A172 (cell line): ENCODE results near the gene CLCA1. TPM values are rescaled to one million over a fixed set of nuclear protein-coding genes. Genes with fewer than 3 reads are reported as not detected.
A peak's percentile ranks its signal among the peaks of the same experiment; 100 is the strongest.

Experiments
- DNase-seq: peaks from one replicate; pipeline ENCODE4 v3.0.0-alpha.2; 2015; ENCODE audit warnings: low spot score
- total RNA-seq: library from RNA; depleted of rRNA; stranded (reverse); fragments of >200 nt; shearing (Covaris generic); gene quantifications from 2 replicates; pipeline ENCODE4 v1.2.3, GENCODE V29; 2014

Gene CLCA1
- total RNA-seq, 1 experiment from 2014 or later = not detected

DNA sequence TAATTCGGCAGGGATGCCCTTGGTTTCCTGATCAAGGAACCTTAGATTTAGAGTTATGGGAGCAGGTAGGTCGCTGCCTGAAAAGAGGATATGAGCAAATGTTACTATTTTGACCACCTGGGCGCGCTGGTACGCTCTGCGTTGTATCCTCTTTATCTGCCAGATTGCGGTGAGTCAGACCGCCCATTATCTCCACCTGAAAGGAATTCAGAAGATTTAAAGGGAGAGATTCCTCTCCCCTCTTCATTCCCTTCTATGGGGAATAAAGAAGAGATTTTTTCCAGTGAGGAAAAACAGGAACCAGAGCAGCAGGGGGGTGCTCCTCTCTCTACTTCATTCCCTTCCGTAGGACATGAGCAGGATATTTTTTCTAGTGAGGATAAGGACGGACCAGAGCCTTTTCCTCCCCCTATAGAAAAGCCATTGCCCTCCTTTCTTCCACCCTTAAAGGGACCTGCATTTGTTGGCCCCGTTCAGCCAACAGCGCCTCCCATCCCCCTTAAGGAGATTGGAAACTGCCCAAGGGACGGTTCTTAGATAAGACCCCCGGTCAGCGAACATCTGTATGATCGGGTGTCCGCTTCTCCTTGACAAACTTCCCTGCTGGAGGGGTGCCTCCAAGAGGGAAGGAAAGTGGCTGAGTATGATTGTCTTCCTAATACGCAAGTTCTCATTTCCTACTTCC lies 34.1 kb downstream of the CLCA1 start:
- DNase-seq = peak; percentile 30

DNA sequence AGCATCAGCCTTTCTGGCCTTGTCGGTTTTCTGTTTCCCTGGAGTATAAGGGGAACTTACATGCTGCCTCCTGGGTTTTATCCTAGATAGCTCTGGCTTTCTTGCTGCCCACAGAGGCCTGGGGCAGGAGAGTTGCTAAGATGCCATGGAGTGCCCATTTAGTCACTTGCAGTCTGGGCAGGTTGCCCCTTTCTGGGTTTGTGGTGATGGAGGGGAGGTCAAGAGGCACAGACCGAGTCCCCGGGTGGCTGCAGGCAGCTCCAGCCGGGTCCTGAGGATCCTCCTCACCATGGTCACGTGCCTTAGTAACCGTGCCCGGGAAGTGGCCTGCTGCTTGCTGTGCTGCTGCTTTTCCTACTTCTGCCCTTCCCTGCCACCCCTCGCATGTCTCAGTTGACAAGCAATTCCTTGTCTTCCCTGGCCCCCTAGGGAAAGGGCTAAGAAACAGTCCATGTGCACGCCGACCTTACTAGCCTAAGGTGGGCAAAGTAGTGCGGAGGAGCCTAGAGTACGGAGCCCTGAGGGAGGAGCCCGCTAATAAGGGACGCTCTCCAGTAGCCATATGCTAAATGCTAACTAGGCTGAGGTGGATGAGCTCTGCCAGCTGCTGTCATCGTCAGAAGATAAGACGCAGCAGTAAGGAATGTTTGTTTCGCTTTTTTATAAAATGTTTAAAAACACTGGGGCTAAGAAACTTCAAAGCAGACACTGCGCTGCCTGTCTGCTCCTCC lies 34.8 kb downstream of the CLCA1 start:
- DNase-seq = no peak

DNA sequence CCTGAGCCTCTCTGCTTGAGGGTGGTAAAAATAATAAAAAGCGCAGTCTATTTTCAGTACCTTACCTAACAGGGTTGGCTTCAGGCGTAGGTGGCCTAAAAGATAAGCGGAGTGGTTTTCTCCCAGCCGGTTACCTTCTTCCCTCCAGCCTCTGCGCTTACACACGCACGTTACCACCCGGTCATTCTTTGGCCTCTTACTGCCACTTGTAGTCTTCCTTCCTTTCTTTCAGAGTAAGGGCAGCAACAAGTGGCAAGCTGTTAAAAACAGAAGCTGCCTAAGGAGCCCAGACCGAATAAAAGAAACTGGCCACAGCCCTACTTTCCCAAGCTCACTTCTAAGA lies 35.4 kb downstream of the CLCA1 start:
- DNase-seq = no peak

DNA sequence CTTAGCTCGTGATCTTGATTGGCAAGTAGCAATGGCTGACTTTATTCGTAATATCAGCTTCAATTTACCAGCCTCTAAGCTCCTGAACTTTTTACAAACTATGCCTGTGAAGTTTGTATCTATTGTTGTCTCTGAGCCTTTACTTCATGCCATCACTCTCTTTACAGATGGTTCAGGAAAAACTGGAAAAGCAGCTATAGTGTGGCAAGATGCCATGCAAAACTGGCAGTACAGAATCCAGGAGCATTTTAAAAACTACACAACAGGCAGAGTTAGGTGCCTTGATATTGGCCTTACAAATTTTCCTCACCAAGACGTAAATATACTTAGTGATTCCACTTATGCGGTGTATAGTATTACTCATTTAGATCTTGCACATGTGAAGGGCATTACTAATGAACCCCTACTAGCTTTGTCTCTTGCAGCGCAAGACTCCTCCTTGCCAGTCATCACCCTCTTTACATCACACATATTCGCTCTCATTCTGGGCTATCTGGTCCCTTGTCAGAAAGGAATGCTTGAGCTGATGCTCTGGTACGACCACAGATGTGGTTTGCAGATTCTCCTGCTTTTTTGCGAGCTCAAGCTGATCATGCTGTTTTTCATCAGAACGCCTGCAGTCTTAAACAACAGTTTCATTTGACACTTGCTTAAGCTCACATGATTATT lies 36.3 kb downstream of the CLCA1 start:
- DNase-seq = no peak

DNA sequence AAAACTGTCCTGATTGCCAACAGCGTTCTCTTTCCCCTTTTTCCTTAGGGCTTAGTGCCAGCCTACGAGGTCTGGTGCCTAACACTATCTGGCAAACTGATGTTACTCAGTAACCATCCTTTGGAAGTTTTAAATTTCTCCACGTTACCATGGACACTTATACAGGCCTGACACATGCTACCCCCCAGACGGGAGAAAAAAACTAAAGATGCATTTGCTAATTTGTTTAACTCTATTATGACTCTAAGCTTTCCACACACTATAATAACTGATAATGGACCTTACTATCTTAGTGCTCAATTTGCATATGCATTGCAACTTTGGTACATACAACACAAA lies 36.8 kb downstream of the CLCA1 start:
- DNase-seq = no peak

DNA sequence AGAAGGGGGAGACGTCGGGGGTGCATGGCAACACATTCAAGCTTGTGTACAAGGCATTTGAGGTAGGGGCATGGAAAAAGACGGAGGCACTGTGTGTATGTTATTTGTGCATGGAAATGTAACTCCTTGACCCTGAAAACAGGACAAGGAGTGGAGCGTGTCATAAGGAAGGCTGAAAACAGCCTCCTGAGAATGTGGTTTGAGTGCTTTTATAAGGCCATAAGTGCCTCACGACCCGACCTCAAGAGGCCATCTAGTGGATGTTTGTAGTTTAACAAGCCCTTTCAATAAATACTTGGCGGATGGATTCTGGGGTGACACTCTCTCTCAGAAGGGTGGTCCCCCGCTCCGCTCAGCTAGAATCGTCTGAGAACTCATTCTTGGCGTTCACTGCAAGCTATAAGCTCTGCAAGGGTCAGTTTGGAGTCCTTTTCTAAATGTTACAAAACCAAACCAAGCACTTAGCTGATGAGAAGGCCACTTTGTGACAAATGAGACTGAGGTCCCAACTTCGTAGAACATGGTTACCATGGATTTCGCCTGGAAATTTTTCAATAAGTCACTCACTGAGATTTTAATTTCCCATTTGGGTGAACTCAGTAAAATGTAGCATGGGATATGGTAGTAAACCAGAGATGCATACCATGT lies 39.3 kb downstream of the CLCA1 start:
- DNase-seq = no peak

DNA sequence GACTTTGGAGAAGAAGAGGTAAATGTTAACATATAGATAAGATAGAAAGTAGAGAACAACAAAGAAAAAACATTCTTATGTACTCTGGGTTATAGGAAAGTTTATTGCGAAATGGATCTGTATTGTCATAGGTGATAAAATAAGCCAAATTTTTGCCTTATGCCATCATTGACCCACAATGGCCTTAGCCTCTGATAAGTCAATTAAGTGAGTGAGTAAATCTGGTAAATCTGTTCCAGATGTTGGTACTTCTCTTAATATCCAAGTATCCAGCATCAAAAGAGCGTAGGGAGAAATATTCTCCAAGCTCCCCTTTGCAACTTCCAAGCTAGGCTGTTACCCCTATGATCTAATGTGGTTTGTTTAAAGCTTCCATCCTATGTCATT lies 39.8 kb downstream of the CLCA1 start:
- no peak for DNase-seq

DNA sequence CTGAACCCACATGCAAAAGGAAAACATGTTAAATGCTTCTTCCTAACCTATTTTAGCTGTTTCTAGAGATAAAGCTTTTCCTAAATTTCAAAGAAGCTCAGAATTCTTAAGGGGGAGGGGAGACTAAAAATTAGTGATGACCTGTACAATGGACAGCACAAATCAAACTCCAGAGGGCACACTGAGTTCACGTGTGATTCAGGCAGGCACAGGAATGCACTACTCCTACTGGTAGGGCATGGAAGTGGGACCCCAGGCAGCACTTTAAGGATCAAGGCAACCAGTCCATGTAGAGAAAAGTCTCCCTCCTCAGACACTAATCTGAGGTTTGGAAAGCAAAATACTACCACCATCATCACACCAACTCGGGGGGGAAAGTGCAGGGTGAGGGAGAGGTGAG lies 46.9 kb downstream of the CLCA1 start:
- no peak for DNase-seq

DNA sequence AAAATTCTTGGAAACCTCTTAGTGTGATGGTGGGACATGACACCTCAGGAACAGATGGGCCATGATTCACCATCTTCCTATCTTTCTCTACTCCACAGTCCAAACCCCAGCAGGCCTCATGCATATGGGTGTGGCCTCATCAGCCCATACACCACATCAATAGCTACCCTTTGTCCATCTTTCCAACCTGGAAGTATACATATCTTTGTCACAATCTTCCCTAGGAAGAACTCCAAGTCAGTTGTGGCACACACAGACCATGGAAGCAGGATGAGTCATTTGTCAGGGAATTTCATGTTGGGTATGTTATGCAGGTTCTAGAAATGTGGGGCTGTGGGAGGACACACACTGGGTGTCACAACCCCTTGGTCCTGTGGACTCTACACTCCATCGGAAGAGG lies 47.6 kb downstream of the CLCA1 start:
- DNase-seq = no peak

DNA sequence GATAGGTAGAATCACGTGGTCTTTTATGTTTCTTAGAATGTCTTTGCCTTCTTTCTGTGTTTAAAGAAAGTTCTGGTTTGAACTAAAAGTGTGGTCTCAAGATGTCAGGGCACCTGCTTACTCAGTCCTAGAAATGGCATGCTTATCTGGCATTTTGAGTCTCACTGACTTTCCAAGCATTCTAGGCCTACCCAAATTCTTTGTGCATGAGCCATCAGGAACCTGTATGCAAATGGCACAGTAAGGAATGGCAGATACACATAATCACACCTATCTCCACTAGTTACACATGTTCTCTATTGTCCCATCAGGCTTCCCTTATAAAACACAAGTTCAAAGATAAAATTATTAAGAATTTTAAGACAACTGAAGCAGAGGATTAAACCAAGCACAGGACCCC lies 48.6 kb downstream of the CLCA1 start:
- no peak for DNase-seq

DNA sequence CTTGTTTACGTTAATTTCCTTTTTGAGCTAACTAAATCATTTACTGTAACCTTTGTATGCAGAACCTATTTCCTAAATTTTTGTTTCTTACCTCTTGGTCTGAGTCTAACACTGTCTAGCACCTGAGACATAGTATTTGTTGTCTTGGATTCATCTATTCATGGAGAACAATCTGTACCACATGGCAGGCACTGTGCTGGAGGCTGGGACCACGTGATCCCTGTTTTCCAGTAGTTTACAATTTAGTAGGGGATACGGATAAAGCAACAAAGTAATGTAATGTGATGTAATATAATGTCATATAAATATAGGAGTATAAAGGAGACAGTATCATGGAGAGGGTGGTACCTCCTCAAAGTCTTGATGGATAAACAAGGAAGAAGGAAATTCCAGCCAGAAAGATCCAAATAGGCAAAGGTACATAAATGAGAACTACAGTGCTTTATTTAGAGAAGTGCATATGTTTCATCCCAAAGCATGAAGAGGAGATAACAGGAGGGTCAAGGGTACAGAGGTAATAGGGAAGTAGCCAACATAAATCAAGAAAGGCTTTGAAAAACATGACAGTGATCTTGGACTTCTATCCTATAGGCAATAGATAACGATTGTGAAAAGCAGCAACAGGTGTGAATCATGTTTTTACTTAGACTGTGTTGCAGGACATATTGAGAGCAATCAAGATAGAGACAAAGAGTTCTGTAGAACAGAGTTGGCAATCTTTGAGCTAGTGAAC lies 52.2 kb downstream of the CLCA1 start:
- DNase-seq = no peak

DNA sequence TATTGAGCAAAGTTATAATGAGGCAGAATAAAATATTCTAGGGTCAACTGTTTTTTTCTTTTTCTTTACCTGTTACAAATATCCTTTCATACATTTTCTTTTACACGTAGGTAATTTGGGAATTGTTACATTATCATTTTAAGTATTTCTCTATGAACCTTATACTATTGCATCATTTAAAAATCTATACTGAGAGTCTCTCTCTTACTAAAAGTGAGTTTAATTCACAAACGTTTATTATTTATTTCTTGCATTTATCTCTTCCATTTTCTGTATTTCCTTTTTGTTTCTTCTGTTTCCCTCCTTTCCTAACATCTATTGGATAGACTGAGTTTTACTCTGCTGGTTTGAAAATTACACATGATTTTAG lies 52.8 kb downstream of the CLCA1 start:
- no peak for DNase-seq

DNA sequence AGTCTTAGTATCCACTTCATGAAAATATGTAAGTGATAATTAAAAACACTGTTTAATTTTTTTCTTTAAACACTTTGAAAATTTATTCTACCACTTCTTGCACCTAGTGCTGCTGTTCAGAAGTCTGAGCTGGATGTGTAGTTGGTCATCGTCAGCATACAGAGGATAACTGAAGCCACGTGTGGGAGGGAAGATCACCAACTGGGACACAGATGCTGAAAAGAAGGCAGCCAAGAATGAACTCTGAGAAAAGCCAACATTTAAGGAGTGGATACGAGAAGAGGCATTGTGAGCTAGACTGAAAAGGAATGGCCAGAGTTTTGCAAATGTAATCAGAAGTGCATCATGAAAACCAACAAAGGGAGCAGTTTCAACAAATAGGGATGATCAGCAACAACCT lies 53.5 kb downstream of the CLCA1 start:
- no peak for DNase-seq

DNA sequence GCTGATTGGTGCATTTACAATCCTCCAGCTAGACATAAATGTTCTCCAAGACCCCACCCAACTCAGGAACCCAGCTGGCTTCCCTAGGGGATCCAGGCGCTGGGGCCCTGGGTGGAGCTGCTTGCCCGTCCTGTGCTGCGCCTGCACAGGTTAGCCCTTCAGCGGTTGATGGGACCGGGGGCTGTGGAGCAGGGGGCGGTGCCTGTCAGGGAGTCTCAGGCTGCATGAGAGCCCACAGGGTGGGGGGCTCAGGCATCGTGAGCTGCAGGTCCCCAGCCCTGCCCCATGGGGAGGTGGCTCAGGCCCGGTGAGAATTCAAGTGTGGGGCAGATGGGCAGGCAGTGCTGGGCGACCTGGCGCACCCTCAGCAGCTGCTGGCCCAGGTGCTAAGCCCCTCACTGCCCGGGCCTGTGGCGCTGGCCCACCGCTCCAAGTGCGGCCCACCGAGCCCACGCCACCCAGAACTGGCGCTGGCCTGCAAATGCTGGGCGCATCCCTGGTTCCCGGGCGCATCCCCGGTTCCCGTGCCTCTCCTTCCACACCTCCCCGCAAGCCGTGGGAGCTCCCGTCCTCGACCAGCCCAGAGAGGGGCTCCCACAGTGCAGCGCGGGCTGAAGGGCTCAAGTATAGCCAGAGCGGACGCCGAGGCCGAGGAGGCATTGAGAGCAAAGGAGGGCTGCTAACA lies 55.1 kb downstream of the CLCA1 start:
- DNase-seq = no peak

DNA sequence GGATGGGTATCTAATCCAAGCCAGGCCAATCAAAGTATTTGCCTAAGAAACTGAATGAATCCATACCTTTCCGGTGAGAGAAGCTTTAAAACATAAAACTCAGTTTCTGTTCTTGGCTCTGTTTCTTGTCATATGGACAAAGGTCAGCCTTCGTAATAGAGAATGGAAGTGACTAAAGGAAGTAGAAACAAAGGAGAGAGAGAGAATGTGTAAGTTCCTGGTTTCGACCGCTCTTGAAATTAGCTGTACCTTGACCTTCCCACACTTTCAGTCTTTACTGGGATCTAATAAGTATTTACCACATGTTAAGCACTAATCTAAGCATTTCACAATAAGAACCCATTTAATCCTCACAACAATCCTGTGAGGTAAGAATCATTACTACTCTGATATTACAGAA lies 58.6 kb downstream of the CLCA1 start:
- no peak for DNase-seq

DNA sequence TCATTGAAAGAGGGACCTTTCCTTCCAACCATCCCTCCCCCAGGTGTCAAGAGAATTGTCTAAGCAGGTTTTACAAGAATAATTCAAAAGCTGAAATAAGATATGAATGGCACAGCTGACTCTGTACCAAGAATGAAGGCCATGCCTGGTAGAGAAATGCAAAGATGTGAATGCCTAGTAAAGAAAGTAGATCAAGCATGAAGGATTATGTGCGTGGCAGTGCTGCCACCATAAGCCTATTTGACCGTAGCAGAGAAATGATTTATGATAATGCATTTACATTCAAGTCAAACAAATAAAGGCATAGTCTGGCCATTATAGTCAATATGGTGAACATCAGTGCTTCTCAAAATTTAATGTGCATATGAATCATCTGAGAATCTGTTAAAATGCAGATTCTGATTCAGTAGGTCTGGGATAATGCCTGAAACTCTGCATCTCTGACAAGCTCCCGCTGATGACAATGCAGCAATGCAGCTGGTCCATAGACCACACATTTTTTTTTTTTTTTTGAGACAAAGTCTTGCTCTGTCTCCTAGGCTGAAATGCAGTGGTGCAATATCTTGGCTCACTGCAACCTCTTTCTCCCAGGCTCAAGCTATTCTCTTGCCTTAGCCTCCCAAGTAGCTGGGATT lies 61.6 kb downstream of the CLCA1 start:
- no peak for DNase-seq

DNA sequence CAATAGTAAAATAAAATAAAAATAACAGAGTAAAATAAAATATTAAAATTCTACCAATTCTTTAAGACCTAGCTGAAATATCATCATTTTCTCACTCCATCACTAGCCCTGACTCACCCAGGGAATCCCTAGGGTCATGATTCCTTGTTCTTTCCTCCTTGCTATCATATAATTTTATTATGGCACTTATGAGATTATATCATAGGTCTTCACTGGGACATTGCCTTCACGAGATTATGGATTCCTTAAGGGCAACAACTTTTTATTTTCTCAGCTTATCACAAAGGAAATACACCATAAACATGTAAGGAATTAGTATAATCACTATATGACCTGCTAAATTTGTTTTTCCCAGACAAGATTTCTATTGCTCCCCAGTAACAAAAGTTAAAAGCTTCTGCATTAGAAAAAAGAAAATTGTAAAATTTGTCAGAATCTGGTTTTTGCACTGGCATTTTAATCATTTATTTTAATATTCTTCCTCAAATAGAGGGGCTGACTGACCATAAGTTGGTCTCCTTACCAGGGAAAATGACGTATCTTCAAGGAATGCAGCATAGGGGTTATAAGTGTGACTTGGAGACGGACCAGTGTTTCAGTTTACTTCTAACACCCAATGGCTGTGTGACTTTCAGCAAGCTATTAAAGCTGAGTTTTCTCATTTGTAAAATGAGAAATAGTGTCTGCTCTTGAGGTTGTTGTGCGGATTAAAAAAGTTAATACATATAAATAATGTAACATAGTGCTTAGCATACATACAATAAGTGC lies 69.4 kb downstream of the CLCA1 start:
- no peak for DNase-seq

DNA sequence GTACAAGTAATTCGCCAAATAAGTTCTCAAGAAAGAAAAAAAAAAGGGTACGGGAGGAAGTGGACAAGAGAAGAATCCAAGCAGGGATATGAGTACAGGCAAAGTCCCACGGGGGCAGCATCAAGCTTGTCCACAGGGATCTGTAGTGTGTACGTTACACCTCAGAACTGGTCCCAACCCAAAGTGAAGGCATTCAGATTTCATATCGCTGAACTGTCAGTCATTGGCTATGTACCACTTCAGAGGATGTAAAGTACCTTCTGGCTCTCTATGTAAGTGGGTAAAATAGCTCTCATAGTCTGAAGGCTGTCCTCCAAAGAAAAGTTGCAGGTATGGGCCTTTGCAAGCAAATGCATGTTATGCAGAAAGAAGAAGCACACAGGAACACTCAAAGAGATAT lies 70.0 kb downstream of the CLCA1 start:
- no peak for DNase-seq

DNA sequence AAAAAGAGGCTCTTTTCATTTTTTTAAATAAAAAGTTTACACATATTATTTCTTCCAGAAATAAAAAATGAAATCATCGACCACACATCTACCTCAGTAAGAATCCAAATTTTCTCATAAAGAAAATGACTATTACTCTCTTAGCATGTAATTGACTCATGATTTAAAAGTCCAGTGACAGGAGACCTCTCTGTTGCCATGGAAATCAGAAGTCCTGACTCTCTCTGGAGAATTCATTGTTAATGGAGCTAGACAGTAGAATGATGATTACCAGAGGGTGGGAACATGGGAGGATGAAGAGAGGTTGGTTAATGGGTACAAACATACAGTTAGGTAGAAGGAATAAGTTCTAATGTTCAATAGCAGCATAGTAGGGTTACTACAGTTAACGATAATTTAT lies 73.1 kb downstream of the CLCA1 start:
- DNase-seq = no peak

DNA sequence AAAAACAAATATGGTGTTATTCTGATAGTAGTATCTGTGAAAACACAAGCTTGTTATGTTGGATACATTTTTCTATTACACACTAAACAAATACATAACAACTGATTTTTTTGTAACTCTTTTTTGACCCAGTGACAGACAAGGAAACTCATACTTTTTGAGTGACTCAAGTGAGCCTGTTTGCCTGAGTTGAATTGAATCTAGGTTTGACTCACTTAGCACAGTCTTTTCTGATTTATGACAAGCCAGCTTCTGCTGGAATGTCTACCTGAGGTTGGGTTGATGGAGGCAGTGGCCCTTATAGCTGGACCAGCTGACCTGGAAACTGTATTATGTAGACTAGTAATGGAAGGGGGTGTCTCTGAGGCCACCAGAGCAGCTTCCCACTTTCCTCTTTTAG lies 73.9 kb downstream of the CLCA1 start:
- DNase-seq = peak; percentile 2
